AG04450 (cell line): ENCODE data around the gene TDO2. TPM values are rescaled to one million over a fixed set of nuclear protein-coding genes. Genes with fewer than 3 reads are reported as not detected.
A peak's percentile ranks its signal among the peaks of the same experiment; 100 is the strongest.

Source experiments
- CTCF ChIA-PET: fragments of 300-600, 350-600 bp; formaldehyde crosslinking; extraction: SDS; loops from one replicate; lab custom pipeline; 2022; ENCODE audit warnings: antibody characterized with exemption, inconsistent platforms; lab: Charles Lee
- POLR2A ChIA-PET: fragments of 350-600 bp; formaldehyde crosslinking; extraction: SDS; loops from one replicate; lab custom pipeline; 2021; ENCODE audit warnings: antibody characterized with exemption, inconsistent platforms; lab: Yijun Ruan, JAX
- DNase-seq: peaks from one replicate; pipeline ENCODE4 v3.0.0-alpha.2; 2011; ENCODE audit warnings: low read depth, low spot score
- H3K27ac ChIP-seq: one replicate; pipeline ENCODE4 v1.5.1; 2012; ENCODE audit warnings: low read depth, low read length, control low read depth
- H3K27me3 ChIP-seq: one replicate; pipeline ENCODE4 v1.6.0; 2012; ENCODE audit warnings: low read length; ENCODE audit not compliant: control insufficient read depth, insufficient read depth
- H3K4me3 ChIP-seq: 2 replicates; pipeline ENCODE4 v1.5.1; 2011; ENCODE audit warnings: mild to moderate bottlenecking, low read depth, low read length, control low read depth
- H3K9me3 ChIP-seq: 2 replicates; pipeline ENCODE4 v1.5.1; 2012; ENCODE audit warnings: low read length; ENCODE audit not compliant: control insufficient read depth, insufficient read depth
- polyA plus RNA-seq: library from polyadenylated mRNA; depleted of rRNA; stranded (reverse); fragments of >200 nt; gene quantifications from 2 replicates; pipeline ENCODE4 v1.2.3, GENCODE V29; 2011
- TF ChIP-seq, protein P1 (sequence below): IDR thresholded peaks from 2 replicates; pipeline ENCODE4 v1.5.1; 2011; ENCODE audit warnings: low read depth, low read length, control low read depth, inconsistent platforms

The TDO2 gene
- polyA plus RNA-seq, 1 experiment, result 0.84 TPM

DNA sequence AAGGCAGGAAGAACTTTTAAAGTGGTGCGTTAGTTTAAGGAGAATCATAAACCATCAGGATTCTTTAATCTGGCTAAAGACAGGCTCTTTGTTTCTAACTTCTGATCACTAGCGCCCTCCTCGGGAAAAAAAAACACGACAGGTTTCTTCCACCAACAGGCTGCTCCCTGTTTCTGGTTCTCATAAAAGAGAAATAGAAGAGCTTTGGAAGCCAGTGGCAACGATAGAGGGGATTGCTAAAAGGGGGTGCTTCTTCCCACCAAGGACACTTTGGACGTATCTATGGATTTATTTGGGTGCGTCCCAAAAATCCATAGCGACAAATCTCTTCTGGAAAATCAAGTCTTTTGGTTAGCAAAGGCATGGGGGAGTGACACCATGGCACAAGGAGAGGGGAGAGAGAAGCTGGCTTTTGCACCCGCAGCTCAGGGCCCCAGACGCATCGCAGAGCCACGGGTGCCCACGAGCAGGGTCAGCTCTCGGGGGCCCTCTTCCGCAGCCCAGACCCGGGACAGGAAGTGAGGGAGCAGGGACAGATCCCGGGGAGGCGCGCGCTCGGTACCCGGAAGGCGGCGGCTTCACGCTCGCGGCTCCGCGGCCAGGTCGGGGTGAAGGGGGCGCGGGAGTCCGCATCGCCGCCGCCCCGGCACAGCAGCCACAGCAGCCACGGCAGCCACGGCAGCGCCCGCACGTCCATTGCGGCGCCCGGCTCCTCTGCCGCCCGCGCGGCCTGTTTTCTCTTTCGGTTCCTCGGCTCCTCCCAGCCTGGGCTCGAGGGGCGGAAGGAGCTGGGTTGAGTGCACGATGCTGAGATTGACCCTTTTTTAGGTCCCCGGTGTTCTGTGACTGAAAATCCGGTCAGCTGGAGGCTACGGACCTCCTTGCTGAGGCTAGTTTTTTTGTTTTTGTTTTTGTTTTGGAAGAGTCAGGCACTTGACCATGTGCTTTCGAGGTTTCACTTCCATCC is 49.9 kb downstream of the TDO2 start, which contains the start of gene CTSO:
TSS of gene CTSO (minus strand) at position 716 of the 967 bp plus-strand sequence. CDS start at position 697, 19 bp downstream.
- Histone ChIP-seq H3K27ac (peak within 1 kb of the TSS; percentile 95), H3K9me3 (no peaks in the 10 kb centered on the region), H3K27me3 (no peaks in the 10 kb centered on the region), H3K4me3 (peak within 1 kb of the TSS; percentile 74)
- ChIA-PET CTCF (interaction anchor here (0.6 to 4.9 kb wide), 59 partner anchors 10 to 1403 kb away, joined by 3 to 173 read pairs (median 4); partner anchors contain the start of genes ASIC5, GUCY1B1 and PLRG1), POLR2A (interaction anchor here (0.6 to 1.3 kb wide), 4 partner anchors 99 to 549 kb away, joined by 3 to 9 read pairs (median 4); no protein-coding TSS in a partner anchor)
- TF ChIP-seq, protein P1, sequence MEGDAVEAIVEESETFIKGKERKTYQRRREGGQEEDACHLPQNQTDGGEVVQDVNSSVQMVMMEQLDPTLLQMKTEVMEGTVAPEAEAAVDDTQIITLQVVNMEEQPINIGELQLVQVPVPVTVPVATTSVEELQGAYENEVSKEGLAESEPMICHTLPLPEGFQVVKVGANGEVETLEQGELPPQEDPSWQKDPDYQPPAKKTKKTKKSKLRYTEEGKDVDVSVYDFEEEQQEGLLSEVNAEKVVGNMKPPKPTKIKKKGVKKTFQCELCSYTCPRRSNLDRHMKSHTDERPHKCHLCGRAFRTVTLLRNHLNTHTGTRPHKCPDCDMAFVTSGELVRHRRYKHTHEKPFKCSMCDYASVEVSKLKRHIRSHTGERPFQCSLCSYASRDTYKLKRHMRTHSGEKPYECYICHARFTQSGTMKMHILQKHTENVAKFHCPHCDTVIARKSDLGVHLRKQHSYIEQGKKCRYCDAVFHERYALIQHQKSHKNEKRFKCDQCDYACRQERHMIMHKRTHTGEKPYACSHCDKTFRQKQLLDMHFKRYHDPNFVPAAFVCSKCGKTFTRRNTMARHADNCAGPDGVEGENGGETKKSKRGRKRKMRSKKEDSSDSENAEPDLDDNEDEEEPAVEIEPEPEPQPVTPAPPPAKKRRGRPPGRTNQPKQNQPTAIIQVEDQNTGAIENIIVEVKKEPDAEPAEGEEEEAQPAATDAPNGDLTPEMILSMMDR, result peak; percentile 69
- peak; percentile 64 for DNase-seq

DNA sequence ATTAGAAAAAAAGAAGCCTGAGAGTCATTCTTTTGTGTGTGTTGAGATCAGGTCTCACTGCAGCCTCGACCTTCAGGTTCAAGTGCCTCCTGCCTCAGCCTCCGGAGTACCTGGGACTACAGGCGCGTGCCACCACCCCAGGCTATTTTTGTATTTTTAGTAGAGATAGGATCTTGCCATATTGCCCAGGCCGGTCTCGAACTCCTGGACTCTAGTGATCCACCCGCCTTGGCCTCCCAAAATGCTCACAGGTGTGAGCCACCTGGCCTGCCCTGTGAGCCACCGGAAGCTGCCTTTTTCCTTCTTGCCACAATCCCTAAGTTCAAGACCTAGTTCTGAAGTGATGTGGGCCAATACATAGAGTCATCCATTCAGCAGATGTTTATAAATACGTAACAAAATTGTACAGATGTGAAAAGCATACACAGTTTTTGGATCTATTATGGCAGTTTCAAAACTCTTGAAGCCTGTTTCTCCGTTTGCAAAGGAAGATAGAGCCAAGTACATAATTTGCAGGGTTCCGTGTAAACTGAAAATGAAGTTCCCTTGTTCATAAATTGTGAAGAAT is 50.7 kb downstream of the TDO2 start:
- DNase-seq, result no peak
- Histone ChIP-seq H3K4me3 (peak overlapping the region; percentile 74), H3K27ac (peak overlapping the region; percentile 95), H3K27me3 (no peaks in the 10 kb centered on the region), H3K9me3 (no peaks in the 10 kb centered on the region)
- TF ChIP-seq, protein P1, result no peak
- ChIA-PET CTCF (interaction anchor here (0.7 to 4.9 kb wide), 28 partner anchors 10 to 1014 kb away, joined by 3 to 173 read pairs (median 7); no protein-coding TSS in a partner anchor), POLR2A (interaction anchor here (0.6 to 1.3 kb wide), 3 partner anchors 100 to 550 kb away, joined by 3 to 9 read pairs (median 5); no protein-coding TSS in a partner anchor)

DNA sequence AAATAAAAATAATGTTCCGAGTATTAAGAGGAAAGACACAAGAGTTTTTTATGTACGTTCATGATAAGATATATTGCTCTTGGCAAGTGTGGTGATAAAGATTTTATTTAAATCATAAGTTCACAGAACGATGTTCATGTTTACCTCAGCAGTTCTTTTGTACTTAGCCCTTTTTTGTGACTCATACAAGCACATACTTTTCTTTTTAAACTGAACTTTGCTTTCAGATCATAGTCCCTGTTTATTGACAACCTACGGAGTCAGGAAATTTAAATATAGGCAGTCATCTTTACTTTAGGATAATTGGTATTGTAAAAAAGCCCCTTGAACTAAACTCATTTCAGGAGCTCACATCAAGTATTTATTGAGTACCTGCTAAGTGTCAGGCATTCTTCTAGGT is 51.4 kb downstream of the TDO2 start:
- Histone ChIP-seq H3K4me3 (no peak overlapping the region), H3K27ac (no peak overlapping the region), H3K27me3 (no peaks in the 10 kb centered on the region), H3K9me3 (no peaks in the 10 kb centered on the region)
- POLR2A ChIA-PET, result no interaction called here
- DNase-seq, result no peak
- CTCF ChIA-PET, result interaction anchor here (2.4 to 2.5 kb wide), 2 partner anchors 144 to 551 kb away, joined by 10 to 14 read pairs; no protein-coding TSS in a partner anchor
- TF ChIP-seq, protein P1, result no peak

DNA sequence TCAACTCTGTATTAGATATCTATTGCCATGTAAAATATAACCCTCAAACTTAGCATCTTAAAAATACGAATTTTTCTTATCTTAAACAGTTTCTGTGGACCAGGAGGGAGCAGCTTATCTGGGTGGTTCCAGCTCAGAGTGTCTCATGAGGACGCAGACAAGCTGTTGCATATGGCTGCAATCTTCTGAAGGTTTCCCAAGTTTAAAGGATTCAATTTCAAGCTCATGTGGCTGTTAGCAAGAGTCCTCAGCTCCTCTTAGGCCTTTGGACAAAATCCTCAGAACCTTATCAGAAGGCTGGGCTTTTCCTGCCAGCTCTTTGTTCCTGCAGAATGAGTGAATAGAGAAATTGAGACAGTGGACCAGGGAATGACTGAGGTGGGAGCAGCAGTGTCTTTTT is 53.0 kb downstream of the TDO2 start:
- no peak for DNase-seq
- TF ChIP-seq, protein P1, result no peak
- Histone ChIP-seq H3K27me3 (no peaks in the 10 kb centered on the region), H3K4me3 (no peak overlapping the region), H3K27ac (no peak overlapping the region), H3K9me3 (no peaks in the 10 kb centered on the region)
- CTCF ChIA-PET, result interaction anchor here (2.4 to 2.5 kb wide), 2 partner anchors 146 to 553 kb away, joined by 10 to 14 read pairs; no protein-coding TSS in a partner anchor
- POLR2A ChIA-PET, result no interaction called here
